ENCODE data around the gene TMEM190.

TMEM190 gene

DNA sequence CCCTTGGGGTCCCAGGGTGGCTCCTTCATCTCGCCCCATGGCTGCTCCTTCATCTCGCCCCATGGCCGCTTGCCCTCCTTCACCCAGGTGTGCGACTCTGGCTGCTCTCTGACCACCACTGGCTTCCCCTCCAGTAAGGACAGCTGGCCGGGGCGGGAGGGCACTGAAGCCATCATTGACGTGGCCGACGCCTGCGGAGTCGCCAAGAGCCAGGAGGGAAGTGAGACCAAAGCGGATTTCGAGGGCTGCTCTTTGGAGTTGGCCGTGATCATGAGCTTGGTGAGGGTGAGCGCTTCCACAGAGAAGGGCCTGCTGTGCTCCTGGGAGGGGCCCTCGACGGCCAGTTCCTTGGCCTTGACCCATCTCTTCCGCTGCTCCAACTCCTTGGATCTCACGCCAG lies 18.1 kb upstream of the TMEM190 start:
- H3K4me3 ChIP-seq (ENCODE audit: low read length) = no peak overlapping the region
- TF ChIP-seq ZNF274 (IDR thresholded peaks at IDR 0.05; ENCODE audit: low read depth, low read length) = no peak

DNA sequence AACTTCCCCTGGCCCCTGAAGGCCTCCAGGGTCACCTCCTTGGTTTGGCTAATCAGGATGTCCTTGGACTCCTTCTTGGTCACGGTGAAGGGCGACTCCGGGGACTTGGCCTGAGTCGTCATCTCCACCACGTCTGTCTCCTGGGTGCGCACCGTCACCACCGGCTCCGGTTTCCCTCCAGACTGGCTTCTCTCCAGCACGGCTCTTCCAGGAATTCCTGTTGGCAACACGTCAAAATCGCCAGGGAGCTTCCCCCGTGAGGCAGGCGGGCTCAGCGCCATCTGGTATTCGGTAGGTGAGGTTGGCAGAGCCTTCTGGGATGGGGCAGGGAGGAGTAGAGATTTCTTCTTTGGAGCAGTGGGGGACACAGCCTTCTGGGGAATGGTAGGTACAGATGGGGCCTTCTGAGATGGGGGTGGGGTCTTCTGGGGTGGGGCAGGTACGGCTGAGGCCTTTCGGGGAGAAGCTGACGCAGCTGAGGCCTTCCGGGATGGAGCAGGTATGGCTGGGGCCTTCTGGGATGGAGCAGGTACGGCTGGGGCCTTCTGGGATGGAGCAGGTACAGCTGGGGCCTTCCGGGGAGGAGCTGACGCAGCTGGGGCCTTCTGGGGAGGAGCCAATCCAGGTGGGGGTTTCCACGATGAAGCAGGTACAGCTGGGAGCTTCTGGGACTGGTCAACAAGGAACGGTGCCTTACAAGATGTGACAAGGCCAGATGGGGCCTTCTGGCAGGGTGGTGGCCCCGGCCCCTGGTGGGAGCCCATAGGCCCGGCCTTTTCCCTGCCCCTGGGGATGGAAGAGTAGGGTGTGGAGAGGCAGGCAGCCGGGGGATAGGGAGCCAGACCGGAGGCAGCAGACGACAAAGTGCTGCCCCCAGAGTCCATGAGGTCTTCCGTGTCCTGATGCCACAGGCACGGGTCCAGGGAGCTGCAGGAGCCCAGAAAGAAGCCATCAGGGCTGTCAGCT lies 17.4 kb upstream of the TMEM190 start:
- H3K4me3 ChIP-seq (ENCODE audit: low read length) = no peak overlapping the region
- no peak for TF ChIP-seq ZNF274 (IDR thresholded peaks at IDR 0.05; ENCODE audit: low read depth, low read length)

DNA sequence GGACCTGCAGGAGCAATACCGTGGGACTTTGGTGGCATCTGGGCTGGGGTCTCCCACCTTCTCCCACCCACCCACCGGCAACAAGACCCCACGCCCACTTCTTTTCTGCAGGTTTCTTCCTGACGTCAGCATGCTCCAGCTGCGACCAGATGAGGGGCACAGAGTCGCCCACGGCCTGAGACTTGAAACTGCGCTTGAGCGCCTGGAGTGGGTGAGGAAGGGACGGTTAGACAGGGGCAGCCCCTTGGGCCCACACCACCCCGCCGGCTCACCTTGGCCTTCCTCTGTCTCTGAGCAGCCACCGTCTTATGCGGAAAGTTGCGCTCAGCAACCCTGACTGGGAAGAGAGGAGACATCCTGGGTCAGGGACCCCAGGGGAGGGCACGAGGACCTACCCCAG lies 15.7 kb upstream of the TMEM190 start:
- no peak overlapping the region for H3K4me3 ChIP-seq (ENCODE audit: low read length)
- TF ChIP-seq ZNF274 (IDR thresholded peaks at IDR 0.05; ENCODE audit: low read depth, low read length) = no peak

DNA sequence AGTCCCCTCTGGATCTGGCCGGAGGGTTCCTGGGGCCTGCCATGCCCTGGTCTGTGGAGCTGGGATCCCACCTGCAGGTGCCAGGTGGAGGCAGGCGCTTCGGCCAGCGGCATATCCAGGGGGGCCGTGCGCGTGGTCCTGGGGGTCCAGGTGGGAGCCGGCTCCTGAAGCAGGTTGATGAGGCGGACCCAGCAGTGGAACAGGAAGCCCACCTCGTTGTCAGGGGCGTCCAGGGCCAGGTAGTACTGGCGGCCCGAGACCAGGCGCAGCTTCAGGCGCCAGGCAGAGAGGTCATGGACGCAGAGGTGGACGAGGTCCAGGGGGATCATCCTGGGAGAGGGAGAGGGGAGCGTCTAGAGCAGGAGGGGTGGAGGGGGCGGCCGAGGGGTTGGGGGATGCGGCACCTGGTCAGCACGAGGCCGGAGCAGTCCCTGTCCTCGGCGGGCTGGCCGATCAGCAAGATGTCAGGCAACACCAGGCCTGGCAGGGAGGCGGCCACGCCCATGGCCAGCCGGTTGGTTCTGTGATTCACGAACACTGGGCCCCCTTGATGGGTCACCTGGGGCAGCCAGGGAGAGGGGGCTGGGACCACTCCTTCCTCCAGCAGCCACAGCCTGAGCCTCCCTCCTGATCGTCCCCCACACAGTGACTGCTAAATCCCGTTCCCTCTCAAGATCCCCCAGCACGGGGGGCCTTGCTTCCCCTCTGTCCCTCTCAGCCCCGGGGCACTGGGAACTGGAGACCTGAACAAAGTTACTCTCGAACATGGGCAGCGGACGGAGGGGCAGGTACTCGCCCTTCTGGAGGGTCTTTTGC lies 14.2 kb upstream of the TMEM190 start:
- H3K4me3 ChIP-seq (ENCODE audit: low read length) = no peak overlapping the region
- no peak for TF ChIP-seq ZNF274 (IDR thresholded peaks at IDR 0.05; ENCODE audit: low read depth, low read length)

DNA sequence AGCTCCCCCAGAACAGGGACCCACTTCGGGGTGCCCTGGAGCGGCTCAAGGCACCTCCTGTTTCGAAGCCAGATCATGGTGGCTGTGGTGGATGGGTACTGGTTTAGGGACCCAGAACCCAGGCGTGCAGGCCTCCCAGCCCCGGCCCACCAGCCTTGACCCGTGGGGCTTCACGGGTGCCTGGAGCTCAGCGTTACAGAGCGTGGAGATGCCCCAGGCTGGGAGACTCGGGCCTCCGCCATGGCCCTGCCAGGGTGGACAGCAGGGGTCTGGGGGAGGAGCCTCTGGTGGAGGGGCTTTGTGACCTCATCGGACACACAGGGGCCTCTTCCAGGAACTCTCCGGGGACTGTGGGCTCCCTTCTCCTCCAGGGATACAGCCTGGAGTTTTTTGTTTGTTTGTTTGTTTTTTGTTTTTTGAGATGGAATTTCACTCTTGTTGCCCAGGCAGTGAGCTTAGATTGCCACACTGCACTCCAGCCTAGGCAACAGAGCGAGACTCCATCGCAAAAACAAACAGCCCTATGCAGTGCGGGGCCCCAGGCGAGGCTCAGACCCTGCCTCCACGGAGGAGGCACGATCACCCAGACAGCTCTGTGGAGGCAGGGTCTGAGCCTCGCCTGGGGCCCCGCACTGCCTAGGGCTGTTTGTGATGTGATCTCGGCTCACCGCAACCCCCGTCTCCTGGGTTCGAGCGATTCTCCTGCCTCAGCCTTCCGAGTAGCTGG lies 13.5 kb upstream of the TMEM190 start, which contains the start of gene GARIN5B:
GARIN5B (minus strand) TSS at position 271 of the 727 bp plus-strand sequence; CDS start at position 77, 194 bp downstream.
- no peak for TF ChIP-seq ZNF274 (IDR thresholded peaks at IDR 0.05; ENCODE audit: low read depth, low read length)
- H3K4me3 ChIP-seq (ENCODE audit: low read length) = no peak within 1 kb of the TSS

DNA sequence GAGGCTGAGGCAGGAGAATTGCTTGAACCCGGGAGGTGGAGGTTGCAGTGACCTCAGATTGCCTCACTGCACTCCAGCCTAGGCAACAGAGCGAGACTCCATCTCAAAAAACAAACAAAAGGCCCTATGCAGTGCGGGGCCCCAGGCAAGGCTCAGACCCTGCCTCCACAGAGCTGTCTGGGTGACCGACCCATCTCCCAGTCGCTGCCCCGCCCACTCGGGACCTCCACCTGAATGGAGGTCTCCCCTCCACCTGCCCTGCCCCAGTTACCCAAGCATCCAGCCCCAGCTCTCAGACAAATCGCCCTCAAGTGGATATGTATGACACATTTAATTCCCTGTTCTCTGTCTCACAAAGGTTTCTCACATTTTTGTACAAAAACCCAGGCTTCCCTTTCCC lies 11.4 kb upstream of the TMEM190 start:
- H3K4me3 ChIP-seq (ENCODE audit: low read length) = no peak overlapping the region
- TF ChIP-seq ZNF274 (IDR thresholded peaks at IDR 0.05; ENCODE audit: low read depth, low read length) = no peak

DNA sequence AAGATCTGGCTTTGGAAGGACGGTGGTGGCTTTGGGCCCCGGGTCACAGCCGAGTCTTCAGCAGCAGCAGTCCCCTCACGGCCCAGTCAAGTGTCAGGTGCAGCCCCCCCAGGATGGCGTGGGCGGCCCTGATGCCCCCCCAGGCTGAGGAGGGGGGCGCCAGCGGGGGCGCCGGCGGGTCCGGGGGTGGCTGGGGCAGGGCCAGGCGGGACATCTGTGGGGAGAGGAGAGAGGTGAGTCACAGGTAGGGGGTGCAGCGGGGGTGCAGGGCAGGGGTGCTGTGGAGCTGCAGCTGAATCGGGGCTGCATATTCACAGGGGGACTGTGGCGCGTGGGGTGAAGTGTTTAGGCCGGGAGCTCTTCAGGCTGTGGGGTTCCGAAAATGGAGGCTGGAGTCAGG lies 10.7 kb upstream of the TMEM190 start:
- TF ChIP-seq ZNF274 (IDR thresholded peaks at IDR 0.05; ENCODE audit: low read depth, low read length) = no peak
- H3K4me3 ChIP-seq (ENCODE audit: low read length) = no peak overlapping the region

DNA sequence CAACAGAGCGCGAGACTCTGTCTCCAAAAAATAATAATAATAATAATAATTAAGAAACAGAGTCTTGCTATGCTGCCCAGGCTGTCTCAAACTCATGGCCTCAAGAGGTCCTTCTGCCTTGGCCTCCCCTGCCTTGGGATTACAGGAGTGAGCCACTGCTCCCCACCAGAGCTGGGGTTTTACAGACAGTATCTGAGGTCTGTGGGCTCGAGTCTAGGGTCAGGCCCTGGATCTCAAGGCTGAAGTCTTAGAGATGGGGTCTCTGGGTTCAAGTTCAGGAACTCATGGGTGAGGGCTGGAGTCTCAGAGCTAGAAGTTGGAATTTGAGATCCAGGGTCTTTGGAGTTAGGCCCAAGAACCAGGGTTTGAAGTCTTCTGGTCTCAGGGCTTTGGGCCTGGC lies 9.8 kb upstream of the TMEM190 start:
- no peak for TF ChIP-seq ZNF274 (IDR thresholded peaks at IDR 0.05; ENCODE audit: low read depth, low read length)
- H3K4me3 ChIP-seq (ENCODE audit: low read length) = no peak overlapping the region

DNA sequence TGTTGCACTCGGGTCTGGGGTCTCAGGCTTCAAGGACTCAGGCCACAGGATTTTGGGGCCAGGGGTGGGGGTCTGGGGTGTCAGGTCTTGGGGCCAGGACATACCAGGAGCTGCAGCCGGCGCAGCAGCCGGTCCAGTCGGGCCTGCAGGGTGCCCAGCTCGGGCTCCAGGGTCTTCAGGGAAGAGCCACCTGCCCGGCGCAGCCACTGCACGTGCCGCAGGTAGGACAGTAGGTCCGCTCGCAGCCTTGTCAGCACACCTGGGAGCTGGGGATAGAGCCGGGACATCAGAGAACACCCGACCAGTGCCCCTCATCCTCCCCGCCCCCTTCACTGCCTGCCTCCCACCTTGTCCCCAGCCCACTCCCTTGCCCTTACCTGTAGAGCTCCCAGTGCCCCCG lies 8.5 kb upstream of the TMEM190 start:
- no peak overlapping the region for H3K4me3 ChIP-seq (ENCODE audit: low read length)
- no peak for TF ChIP-seq ZNF274 (IDR thresholded peaks at IDR 0.05; ENCODE audit: low read depth, low read length)

DNA sequence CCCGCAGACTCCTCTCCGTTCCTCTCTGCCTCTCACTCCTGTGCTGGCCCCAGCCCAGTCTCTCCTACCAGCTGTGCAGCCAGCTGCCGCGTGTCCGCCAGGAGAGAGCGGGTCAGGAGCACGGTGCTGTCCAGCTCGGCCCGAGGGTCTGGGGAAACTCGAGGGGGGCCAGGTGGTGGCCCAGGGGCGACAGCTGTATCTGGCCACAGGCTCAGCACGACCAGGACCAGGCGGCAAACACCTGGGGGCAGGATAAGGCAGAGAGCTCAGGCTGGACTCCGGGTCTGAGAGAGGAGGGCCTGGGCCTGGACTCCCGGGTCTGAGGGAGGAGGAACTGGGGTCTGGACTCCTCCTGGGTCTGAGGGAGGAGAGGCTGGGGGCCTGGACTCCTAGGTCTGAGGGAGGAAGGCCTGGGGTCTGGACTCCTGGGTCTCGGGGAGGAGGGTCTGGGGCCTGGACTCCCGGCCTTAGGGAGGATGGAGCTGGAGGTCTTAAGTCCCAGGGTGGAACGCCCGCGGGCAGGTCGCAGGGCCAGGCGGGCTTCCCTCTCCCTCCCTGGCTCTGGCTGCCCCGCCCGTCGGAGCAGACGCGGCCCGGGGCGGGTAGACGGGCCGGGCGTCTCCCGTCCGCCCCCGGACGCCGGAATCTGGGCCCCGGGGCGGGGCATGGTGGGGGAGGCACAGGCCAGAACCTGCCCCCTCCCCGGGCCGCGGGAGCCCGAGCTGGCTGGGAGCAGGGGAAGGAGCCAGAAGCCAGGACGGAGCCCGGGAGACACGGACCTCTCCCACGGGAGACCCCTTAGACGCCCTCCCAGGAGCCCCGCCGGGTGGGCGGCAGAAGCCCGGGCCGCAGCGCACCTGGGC lies 7.7 kb upstream of the TMEM190 start:
- no peak overlapping the region for H3K4me3 ChIP-seq (ENCODE audit: low read length)

DNA sequence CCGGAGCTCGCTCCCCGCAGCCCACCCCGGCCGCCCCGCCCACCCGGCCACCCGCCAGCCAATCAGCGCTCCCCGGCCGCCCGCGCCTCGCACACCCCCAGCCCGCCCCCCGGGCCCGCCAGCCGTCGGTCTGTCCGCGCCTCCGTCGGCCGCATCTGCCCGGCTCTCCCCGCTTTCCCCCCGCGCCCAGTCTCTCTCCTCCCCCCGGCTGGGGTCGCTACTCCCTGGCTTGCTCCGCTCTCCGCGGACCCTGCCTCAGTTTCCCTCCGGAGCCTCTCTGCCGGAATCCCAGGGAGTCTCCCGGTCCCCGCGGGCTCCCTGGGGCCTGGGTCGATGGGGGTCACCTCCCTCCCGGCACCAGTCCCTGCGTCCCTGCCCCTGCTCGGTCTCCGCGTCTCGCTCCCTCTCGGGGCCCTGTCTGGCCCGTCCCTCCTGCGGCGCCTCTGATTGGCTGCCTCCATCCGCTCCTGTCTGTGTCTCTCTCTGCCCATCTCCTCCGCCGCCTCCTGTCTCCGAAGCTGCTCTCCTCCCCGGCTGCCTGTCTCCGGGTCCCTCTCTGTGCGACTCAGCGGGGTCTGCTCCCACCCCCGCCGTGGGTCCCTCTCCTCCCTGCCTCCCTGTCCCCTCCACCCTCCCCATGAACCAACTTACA lies 6.8 kb upstream of the TMEM190 start:
- H3K4me3 ChIP-seq (ENCODE audit: low read length) = no peak overlapping the region
- TF ChIP-seq ZNF274 (IDR thresholded peaks at IDR 0.05; ENCODE audit: low read depth, low read length) = no peak

More for the DNA sequence above, 7.7 kb upstream of the TMEM190 start:
- TF ChIP-seq ZNF274 (IDR thresholded peaks at IDR 0.05; ENCODE audit: low read depth, low read length) = no peak

DNA sequence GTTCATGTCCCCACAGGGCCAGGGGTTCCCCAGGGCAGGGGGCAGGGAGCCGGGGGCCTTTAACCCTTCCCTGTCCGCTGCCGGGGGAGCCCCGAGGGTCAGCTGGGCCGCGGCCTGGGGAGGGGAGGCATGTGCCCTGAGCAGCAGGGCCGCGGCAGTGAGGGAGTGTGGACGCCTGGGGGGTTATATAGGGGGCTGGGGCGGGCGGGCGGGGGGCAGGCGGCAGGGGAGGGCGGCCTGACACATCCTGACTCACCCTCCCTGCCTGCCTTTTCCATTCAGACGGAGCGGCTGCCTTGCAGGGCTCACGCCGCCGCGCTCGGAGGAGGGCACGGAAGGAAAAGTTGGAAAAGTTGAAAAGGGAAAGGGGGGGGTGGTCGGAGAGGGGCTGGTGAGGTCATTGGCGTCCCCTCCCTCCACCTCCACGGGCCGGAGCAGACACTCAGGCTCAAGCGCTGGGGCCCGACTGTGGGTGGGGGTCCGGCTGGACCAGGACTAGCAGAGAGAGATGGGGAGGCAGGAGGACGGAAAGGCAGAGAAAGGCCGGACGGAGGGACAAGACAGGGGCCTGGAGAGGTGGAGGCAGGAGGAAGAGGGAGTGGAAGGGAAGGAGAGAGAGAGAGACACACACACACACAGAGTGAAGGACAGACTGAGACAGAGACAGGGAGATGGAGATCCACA lies 6.2 kb upstream of the TMEM190 start, which contains the start of gene IL11:
IL11 (minus strand) TSS at position 159 of the 684 bp plus-strand sequence; CDS start at position 6, 153 bp downstream.
- no peak for TF ChIP-seq ZNF274 (IDR thresholded peaks at IDR 0.05; ENCODE audit: low read depth, low read length)
- H3K4me3 ChIP-seq (ENCODE audit: low read length) = no peak within 1 kb of the TSS

All from GM08714 (cell line).